ENCODE data around the gene CCDC146. TPM values are rescaled to one million over a fixed set of nuclear protein-coding genes. Genes with fewer than 3 reads are reported as not detected.
A peak's percentile ranks its signal among the peaks of the same experiment; 100 is the strongest.

The CCDC146 gene
- total and polyA plus RNA-seq, 3 experiments from 2014 or later, result 1.2 to 5.6 (median 1.5) TPM

DNA sequence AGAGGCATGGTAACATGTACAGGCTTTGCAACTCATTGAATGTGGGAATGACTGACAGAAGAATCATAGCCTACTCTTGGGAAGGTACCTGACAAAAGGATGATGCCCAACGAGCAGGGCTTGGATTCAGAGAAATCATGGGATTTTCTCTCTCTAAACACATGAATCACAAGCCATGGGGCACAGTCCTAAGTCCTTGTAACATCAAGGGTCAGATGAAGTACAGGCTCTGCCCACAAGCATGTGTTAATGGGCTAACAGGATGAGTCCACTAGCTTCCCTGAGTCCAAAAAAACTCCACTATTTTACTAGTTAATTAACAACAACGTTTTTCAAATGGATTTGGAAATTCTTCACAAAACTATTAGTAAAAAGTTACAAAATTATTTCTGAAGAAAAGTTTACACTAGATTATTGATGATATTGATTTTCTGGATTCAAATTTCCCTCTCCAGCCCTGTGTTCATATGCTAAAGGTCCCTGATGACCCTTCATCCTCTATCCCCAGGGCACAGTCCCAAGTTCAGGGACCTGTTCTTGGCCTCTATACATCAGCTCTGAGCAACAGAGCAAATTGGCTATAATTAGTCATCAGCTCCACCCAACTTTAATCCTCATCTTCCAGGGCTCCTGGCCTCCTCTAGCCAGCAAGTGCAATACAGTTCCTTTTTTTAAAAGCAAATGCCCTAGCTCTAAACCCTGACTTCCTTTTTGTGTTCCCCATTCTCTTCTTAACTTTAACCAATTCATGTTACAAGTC, 194.0 kb downstream of the CCDC146 start:
- CTCF ChIA-PET, result no interaction called here
- POLR2A ChIA-PET, result no interaction called here

GRCh38 chr7:77318019-77318418, 195.6 kb downstream of the CCDC146 start:
- CTCF ChIA-PET, result no interaction called here
- Mint-ChIP-seq H3K4me1 (peaks cover 0 to 7% (median 5%) of the 10 kb centered on the region in 3 donors), H3K27me3 (no peaks in the 10 kb centered on the region), H3K27ac (no peak overlapping the region), H3K9me3 (no peaks in the 10 kb centered on the region), H3K4me3 (no peak overlapping the region), H3K36me3 (peaks cover 45 to 75% (median 53%) of the 10 kb centered on the region in 3 donors)
- H3K4me1 ChIP-seq (ENCODE audit: insufficient read depth, low read length), result no peaks in the 10 kb centered on the region
- no peak overlapping the region for H3K4me3 ChIP-seq (ENCODE audit: low read length)
- H3K27ac ChIP-seq (ENCODE audit: low read depth, low read length), result no peak overlapping the region
- POLR2A ChIA-PET, result no interaction called here
- no peaks in the 10 kb centered on the region for H3K9me3 ChIP-seq (ENCODE audit: low read length)
- DNase-seq, result no peak
- H3K36me3 ChIP-seq (ENCODE audit: insufficient read depth, low read length), result no peaks in the 10 kb centered on the region
- H3K27me3 ChIP-seq (ENCODE audit: insufficient read depth, low read length, poor library complexity, severe bottlenecking), result no peaks in the 10 kb centered on the region

More for the DNA sequence above, 194.0 kb downstream of the CCDC146 start:
- DNase-seq, result no peak
- no peaks in the 10 kb centered on the region for H3K27me3 Mint-ChIP-seq
- no peaks in the 10 kb centered on the region for H3K9me3 Mint-ChIP-seq
- Histone ChIP-seq H3K36me3 (ENCODE audit: insufficient read depth, low read length) (no peaks in the 10 kb centered on the region), H3K9me3 (ENCODE audit: low read length) (no peaks in the 10 kb centered on the region), H3K4me3 (ENCODE audit: low read length) (no peak overlapping the region), H3K27ac (ENCODE audit: low read depth, low read length) (no peak overlapping the region), H3K4me1 (ENCODE audit: insufficient read depth, low read length) (no peaks in the 10 kb centered on the region), H3K27me3 (ENCODE audit: insufficient read depth, low read length, poor library complexity, severe bottlenecking) (no peaks in the 10 kb centered on the region)
- peaks cover 0 to 7% (median 5%) of the 10 kb centered on the region in 3 donors for H3K4me1 Mint-ChIP-seq
- no peak overlapping the region for H3K27ac Mint-ChIP-seq
- peaks cover 48 to 85% (median 53%) of the 10 kb centered on the region in 3 donors for H3K36me3 Mint-ChIP-seq
- no peak overlapping the region for H3K4me3 Mint-ChIP-seq

DNA sequence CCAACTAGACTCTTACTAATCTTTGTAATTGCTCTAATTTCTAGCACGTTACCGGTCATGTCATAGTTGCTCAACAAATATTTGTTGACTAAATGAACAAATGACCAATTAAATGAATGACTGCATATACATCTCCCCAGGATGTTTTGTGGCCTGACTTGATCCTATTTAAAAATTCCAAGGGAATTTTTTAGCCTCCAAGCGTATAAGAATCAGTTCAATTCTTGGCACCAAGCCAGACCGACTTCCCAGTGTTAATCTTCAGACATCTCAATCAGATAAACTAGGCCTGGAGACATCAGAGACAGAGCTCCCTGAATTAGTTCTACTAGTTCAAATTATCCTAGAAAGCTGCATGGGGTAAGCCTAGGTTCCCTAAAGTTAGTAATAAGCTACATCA, 197.7 kb downstream of the CCDC146 start:
- H3K9me3 Mint-ChIP-seq, result no peaks in the 10 kb centered on the region
- no peak overlapping the region for H3K4me3 Mint-ChIP-seq
- H3K36me3 Mint-ChIP-seq, result peaks cover 39 to 61% (median 51%) of the 10 kb centered on the region in 3 donors
- H3K9me3 ChIP-seq (ENCODE audit: low read length), result no peaks in the 10 kb centered on the region
- H3K4me1 ChIP-seq (ENCODE audit: insufficient read depth, low read length), result no peaks in the 10 kb centered on the region
- no peaks in the 10 kb centered on the region for H3K36me3 ChIP-seq (ENCODE audit: insufficient read depth, low read length)
- H3K27me3 Mint-ChIP-seq, result no peaks in the 10 kb centered on the region
- no peak for DNase-seq
- ChIA-PET CTCF (interaction anchor here (1.6 kb wide), 1 partner anchor 12 kb away, joined by 5 read pairs; no protein-coding TSS in a partner anchor), POLR2A (no interaction called here)
- H3K27ac ChIP-seq (ENCODE audit: low read depth, low read length), result no peak overlapping the region
- H3K27ac Mint-ChIP-seq, result peak overlapping the region in 4 of 8 donors; percentile 13 to 61 (median 30)
- H3K4me1 Mint-ChIP-seq, result peaks cover 0 to 9% (median 5%) of the 10 kb centered on the region in 3 donors
- no peaks in the 10 kb centered on the region for H3K27me3 ChIP-seq (ENCODE audit: insufficient read depth, low read length, poor library complexity, severe bottlenecking)
- H3K4me3 ChIP-seq (ENCODE audit: low read length), result no peak overlapping the region

GRCh38 chr7:77320714-77321113, 198.3 kb downstream of the CCDC146 start:
- ChIA-PET POLR2A (no interaction called here), CTCF (interaction anchor here (1.6 kb wide), 1 partner anchor 11 kb away, joined by 5 read pairs; no protein-coding TSS in a partner anchor)
- Histone ChIP-seq H3K4me3 (ENCODE audit: low read length) (no peak overlapping the region), H3K27ac (ENCODE audit: low read depth, low read length) (no peak overlapping the region), H3K36me3 (ENCODE audit: insufficient read depth, low read length) (no peaks in the 10 kb centered on the region), H3K9me3 (ENCODE audit: low read length) (no peaks in the 10 kb centered on the region), H3K27me3 (ENCODE audit: insufficient read depth, low read length, poor library complexity, severe bottlenecking) (no peaks in the 10 kb centered on the region), H3K4me1 (ENCODE audit: insufficient read depth, low read length) (no peaks in the 10 kb centered on the region)
- H3K4me3 Mint-ChIP-seq, result no peak overlapping the region
- peaks cover 0 to 9% (median 5%) of the 10 kb centered on the region in 3 donors for H3K4me1 Mint-ChIP-seq
- no peaks in the 10 kb centered on the region for H3K27me3 Mint-ChIP-seq
- no peak for DNase-seq
- no peaks in the 10 kb centered on the region for H3K9me3 Mint-ChIP-seq
- H3K27ac Mint-ChIP-seq, result peak overlapping the region in 2 of 8 donors; percentile 29 to 85
- peaks cover 37 to 59% (median 45%) of the 10 kb centered on the region in 3 donors for H3K36me3 Mint-ChIP-seq

GRCh38 chr7:77321300-77321699, 198.9 kb downstream of the CCDC146 start:
- no peaks in the 10 kb centered on the region for H3K4me1 ChIP-seq (ENCODE audit: insufficient read depth, low read length)
- H3K27ac Mint-ChIP-seq, result peak overlapping the region in 2 of 8 donors; percentile 18 to 58
- H3K27ac ChIP-seq (ENCODE audit: low read depth, low read length), result no peak overlapping the region
- no peak overlapping the region for H3K4me3 ChIP-seq (ENCODE audit: low read length)
- H3K36me3 ChIP-seq (ENCODE audit: insufficient read depth, low read length), result no peaks in the 10 kb centered on the region
- no peaks in the 10 kb centered on the region for H3K9me3 Mint-ChIP-seq
- ChIA-PET CTCF (interaction anchor here (1.6 kb wide), 1 partner anchor 11 kb away, joined by 5 read pairs; no protein-coding TSS in a partner anchor), POLR2A (interaction anchor here (0.6 kb wide), 1 partner anchor 25 kb away, joined by 3 read pairs; no protein-coding TSS in a partner anchor)
- H3K4me3 Mint-ChIP-seq, result no peak overlapping the region
- H3K9me3 ChIP-seq (ENCODE audit: low read length), result no peaks in the 10 kb centered on the region
- no peaks in the 10 kb centered on the region for H3K27me3 ChIP-seq (ENCODE audit: insufficient read depth, low read length, poor library complexity, severe bottlenecking)
- H3K27me3 Mint-ChIP-seq, result no peaks in the 10 kb centered on the region
- H3K36me3 Mint-ChIP-seq, result peaks cover 34 to 61% (median 42%) of the 10 kb centered on the region in 3 donors
- H3K4me1 Mint-ChIP-seq, result peaks cover 0 to 9% (median 5%) of the 10 kb centered on the region in 3 donors
- DNase-seq, result no peak

DNA sequence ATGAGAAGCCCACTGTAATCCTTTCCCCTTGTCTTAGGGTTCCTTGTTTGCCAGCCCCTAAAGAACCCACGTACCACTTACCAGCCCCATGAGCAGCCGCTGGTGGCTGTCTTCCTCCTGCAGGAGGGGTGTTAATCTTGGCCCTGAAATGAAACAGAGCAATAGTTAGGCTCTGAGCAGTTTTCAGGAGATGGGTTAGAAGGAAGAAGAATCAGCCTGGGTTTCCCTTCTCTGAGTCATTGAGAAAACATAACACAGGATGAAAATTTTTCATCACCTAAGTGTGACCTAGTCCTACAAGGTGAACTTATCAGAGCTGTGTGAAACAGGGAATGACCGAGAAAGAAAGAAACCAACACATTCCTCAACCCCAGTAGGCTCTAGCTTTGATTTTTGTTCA, 203.7 kb downstream of the CCDC146 start:
- ChIA-PET POLR2A (no interaction called here), CTCF (no interaction called here)
- Histone ChIP-seq H3K36me3 (ENCODE audit: insufficient read depth, low read length) (no peaks in the 10 kb centered on the region), H3K4me3 (ENCODE audit: low read length) (no peak overlapping the region), H3K27me3 (ENCODE audit: insufficient read depth, low read length, poor library complexity, severe bottlenecking) (no peaks in the 10 kb centered on the region), H3K9me3 (ENCODE audit: low read length) (no peaks in the 10 kb centered on the region), H3K27ac (ENCODE audit: low read depth, low read length) (no peak overlapping the region), H3K4me1 (ENCODE audit: insufficient read depth, low read length) (peaks cover 35% of the 10 kb centered on the region)
- Mint-ChIP-seq H3K4me3 (no peak overlapping the region), H3K4me1 (peaks cover 34 to 40% (median 40%) of the 10 kb centered on the region in 3 donors), H3K36me3 (peaks cover 8 to 19% (median 9%) of the 10 kb centered on the region in 3 donors), H3K27ac (peak overlapping the region in 1 of 8 donors; percentile 22), H3K27me3 (peaks cover 0 to 4% of the 10 kb centered on the region in 2 donors), H3K9me3 (no peaks in the 10 kb centered on the region)
- no peak for DNase-seq

GRCh38 chr7:77327067-77327931, 204.9 kb downstream of the CCDC146 start:
- peaks cover 0 to 4% of the 10 kb centered on the region in 2 donors for H3K27me3 Mint-ChIP-seq
- peaks cover 3 to 12% (median 8%) of the 10 kb centered on the region in 3 donors for H3K36me3 Mint-ChIP-seq
- no peaks in the 10 kb centered on the region for H3K36me3 ChIP-seq (ENCODE audit: insufficient read depth, low read length)
- peak overlapping the region in 2 of 8 donors; percentile 69 to 96 for H3K27ac Mint-ChIP-seq
- ChIA-PET POLR2A (no interaction called here), CTCF (no interaction called here)
- H3K4me1 Mint-ChIP-seq, result peaks cover 42 to 51% (median 50%) of the 10 kb centered on the region in 3 donors
- H3K4me3 ChIP-seq (ENCODE audit: low read length), result no peak overlapping the region
- H3K4me3 Mint-ChIP-seq, result peak overlapping the region in 3 of 7 donors; percentile 30 to 76 (median 68)
- H3K9me3 Mint-ChIP-seq, result no peaks in the 10 kb centered on the region
- no peaks in the 10 kb centered on the region for H3K27me3 ChIP-seq (ENCODE audit: insufficient read depth, low read length, poor library complexity, severe bottlenecking)
- H3K9me3 ChIP-seq (ENCODE audit: low read length), result no peaks in the 10 kb centered on the region
- no peak for DNase-seq
- no peak overlapping the region for H3K27ac ChIP-seq (ENCODE audit: low read depth, low read length)
- H3K4me1 ChIP-seq (ENCODE audit: insufficient read depth, low read length), result peaks cover 38% of the 10 kb centered on the region

Measured in CD8-positive, alpha-beta memory T cell (primary cell).